Common myeloid progenitor, CD34-positive (primary cell): ENCODE data around the gene NAXD.

ENCODE experiments used
- CTCF ChIA-PET: fragments of 350-600 bp; sonication (Branson Sonifier 250); formaldehyde crosslinking; loops from one replicate; lab custom pipeline; 2021; ENCODE audit warnings: antibody characterized with exemption; lab: Charles Lee
- POLR2A ChIA-PET: fragments of 350-600 bp; sonication (Branson Sonifier 250); formaldehyde crosslinking; loops from one replicate; lab custom pipeline; 2021; ENCODE audit warnings: antibody characterized with exemption; lab: Charles Lee
- DNase-seq, 3 donors: peaks; one replicate each; pipeline versions ENCODE4 v3.0.0 to v3.0.0-alpha.2; 2013
- H3K27ac ChIP-seq, 2 experiments: 1 replicate in 1 of 2; 2 replicates in 1 of 2; pipeline ENCODE4 v1.7.0; 2013; ENCODE audit warnings: inconsistent platforms in 2 of 2, low read length in 2 of 2, mild to moderate bottlenecking in 2 of 2, low read depth in 1 of 2, moderate library complexity in 1 of 2; ENCODE audit not compliant: severe bottlenecking in 2 of 2, insufficient read depth in 1 of 2, poor library complexity in 1 of 2
- H3K27me3 ChIP-seq, 5 experiments: replicated peaks in 2 of 5; 1 replicate in 3 of 5; 2 replicates in 2 of 5; pipeline versions ENCODE4 v1.6.1 to v1.7.0; 2013; ENCODE audit warnings: low read length in 4 of 5, mild to moderate bottlenecking in 2 of 5, moderate library complexity in 2 of 5, inconsistent platforms in 1 of 5; ENCODE audit not compliant: insufficient read depth in 5 of 5, control insufficient read depth in 4 of 5
- H3K36me3 ChIP-seq, 4 experiments: 1 replicate in 2 of 4; 2 replicates in 2 of 4; pipeline versions ENCODE4 v1.6.1 to v1.7.0; 2013; ENCODE audit warnings: low read length in 3 of 4, control low read depth in 1 of 4, mild to moderate bottlenecking in 1 of 4; ENCODE audit not compliant: control insufficient read depth in 4 of 4, insufficient read depth in 4 of 4
- H3K4me1 ChIP-seq, 4 experiments: 1 replicate in 3 of 4; 2 replicates in 1 of 4; pipeline versions ENCODE4 v1.6.1 to v1.7.1; 2013; ENCODE audit warnings: low read length in 3 of 4, mild to moderate bottlenecking in 3 of 4, control low read depth in 1 of 4, inconsistent platforms in 1 of 4, moderate library complexity in 1 of 4; ENCODE audit not compliant: control insufficient read depth in 4 of 4, insufficient read depth in 4 of 4; ENCODE audit errors: control extremely low read depth in 1 of 4
- H3K4me3 ChIP-seq, 7 experiments: 1 replicate in 4 of 7; 2 replicates in 3 of 7; pipeline versions ENCODE4 v1.5.1 to v1.7.0; 2013; ENCODE audit warnings: mild to moderate bottlenecking in 7 of 7, low read length in 6 of 7, moderate library complexity in 6 of 7, inconsistent platforms in 2 of 7, low read depth in 2 of 7, control low read depth in 1 of 7; ENCODE audit not compliant: insufficient read depth in 4 of 7, control insufficient read depth in 1 of 7; ENCODE audit errors: extremely low read depth in 1 of 7
- H3K9me3 ChIP-seq, 5 experiments: 1 replicate in 4 of 5; 2 replicates in 1 of 5; pipeline versions ENCODE4 v1.6.1 to v1.7.1; 2013; ENCODE audit warnings: low read length in 4 of 5, mild to moderate bottlenecking in 2 of 5, inconsistent platforms in 1 of 5, low read depth in 1 of 5, moderate library complexity in 1 of 5; ENCODE audit not compliant: control insufficient read depth in 4 of 5, insufficient read depth in 2 of 5; ENCODE audit errors: control extremely low read depth in 1 of 5
- WGBS: methylation state at CpG from one replicate; pipeline ENCODE4 v1.1.5; 2013; ENCODE audit not compliant: insufficient coverage; 5-methylcytosine and 5-hydroxymethylcytosine counted together

NAXD gene

DNA sequence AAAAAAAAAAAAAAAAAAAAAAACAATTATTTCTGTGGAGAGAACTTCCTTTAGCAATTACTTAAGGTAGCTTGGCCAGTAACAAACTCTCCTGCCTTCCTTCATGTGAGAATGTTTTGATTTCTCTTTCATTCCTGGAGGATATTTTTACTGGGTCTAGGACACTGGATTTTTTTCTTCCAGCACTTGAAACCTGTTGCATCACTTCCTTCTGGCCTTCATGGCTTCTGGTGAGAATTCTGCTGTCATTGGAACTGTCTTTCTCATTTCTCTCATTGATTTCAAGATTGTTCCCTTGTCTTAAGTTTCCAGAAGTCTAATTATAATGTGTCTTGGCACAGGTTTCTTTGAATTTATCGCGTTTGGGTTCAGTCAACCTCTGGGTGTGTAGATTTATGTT lies 34.5 kb upstream of the NAXD start:
- ChIA-PET CTCF (no interaction called here), POLR2A (no interaction called here)
- 69% methylated on average over 2 of the region's 2 CpGs for WGBS
- H3K27me3 ChIP-seq: peaks cover 0 to 6% (median 0%) of the 10 kb centered on the region in 5 experiments
- H3K4me3 ChIP-seq: no peak overlapping the region
- no peak overlapping the region for H3K27ac ChIP-seq
- peaks cover 0 to 14% (median 5%) of the 10 kb centered on the region in 4 experiments for H3K4me1 ChIP-seq
- no peaks in the 10 kb centered on the region for H3K36me3 ChIP-seq
- no peaks in the 10 kb centered on the region for H3K9me3 ChIP-seq
- no peak for DNase-seq

DNA sequence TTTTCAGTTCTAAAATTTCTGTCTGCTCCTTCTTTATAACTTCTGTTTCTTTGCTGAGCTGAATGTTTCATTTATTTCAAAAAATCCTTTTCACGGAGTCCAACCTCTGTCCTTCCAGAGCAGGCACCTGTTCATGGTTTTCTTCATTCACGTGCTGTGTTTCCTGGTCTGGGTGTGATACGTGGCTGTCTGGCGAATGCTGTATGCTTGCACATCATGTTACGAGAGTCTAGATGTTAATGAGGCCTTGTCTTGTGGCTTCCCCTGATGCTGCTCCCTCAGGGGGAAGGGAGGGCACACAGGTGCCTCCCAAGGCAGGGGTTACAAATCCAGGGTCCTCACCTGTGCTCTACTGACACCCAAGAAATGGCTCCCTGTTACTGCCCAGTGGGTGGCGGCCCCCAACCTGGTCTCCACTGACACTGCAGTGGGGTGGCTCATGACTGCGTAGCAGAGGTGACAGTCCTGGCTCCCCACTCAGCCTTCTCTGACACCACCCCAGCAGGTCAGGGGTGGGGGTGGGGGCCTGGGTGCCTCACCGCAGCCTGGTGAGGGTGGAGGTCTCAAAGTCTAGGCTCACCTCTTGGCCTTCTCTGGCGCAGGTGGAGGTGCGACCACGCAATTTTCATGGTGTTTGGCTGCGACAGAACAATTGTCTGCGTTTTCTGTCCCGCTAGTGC lies 33.7 kb upstream of the NAXD start:
- Histone ChIP-seq H3K27ac (no peak overlapping the region), H3K27me3 (peaks cover 0 to 6% (median 0%) of the 10 kb centered on the region in 5 experiments), H3K4me3 (no peak overlapping the region), H3K4me1 (peaks cover 0 to 8% (median 0%) of the 10 kb centered on the region in 4 experiments), H3K9me3 (no peaks in the 10 kb centered on the region), H3K36me3 (no peaks in the 10 kb centered on the region)
- no peak for DNase-seq
- ChIA-PET POLR2A (no interaction called here), CTCF (interaction anchor here (1.1 kb wide), 1 partner anchor 10 kb away, joined by 3 read pairs; no protein-coding TSS in a partner anchor)
- 97% methylated on average over 11 of the region's 14 CpGs for WGBS

DNA sequence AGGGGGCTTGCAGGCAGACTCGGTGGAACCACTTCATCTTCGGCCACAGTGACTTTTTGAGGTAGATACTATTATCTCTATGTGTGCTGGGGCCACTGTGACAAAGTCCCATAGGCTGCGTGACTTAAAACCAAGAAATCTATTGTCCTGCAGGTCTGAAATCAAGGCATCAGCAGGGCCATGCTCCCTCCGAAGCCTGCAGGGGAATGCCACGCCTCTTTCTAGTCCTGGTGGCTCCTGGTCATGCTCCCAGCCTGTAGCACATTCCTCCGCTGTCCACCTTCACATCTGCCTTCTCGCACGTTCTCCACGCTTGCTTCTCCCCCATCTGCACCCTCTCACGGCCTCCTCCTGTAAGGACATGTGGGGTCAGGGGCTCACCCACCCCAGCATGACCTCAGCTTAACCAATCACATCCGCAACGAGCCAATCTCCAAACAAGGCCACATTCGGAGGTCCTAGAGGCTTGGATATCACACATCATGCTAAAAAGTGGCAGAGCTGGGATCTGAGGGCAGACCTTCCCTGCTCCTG lies 32.9 kb upstream of the NAXD start:
- H3K4me1 ChIP-seq: peaks cover 0 to 8% (median 0%) of the 10 kb centered on the region in 4 experiments
- H3K4me3 ChIP-seq: no peak overlapping the region
- peaks cover 0 to 6% (median 0%) of the 10 kb centered on the region in 5 experiments for H3K27me3 ChIP-seq
- WGBS: 95% methylated on average over 11 of the region's 13 CpGs
- no peaks in the 10 kb centered on the region for H3K9me3 ChIP-seq
- DNase-seq: no peak
- no peaks in the 10 kb centered on the region for H3K36me3 ChIP-seq
- H3K27ac ChIP-seq: no peak overlapping the region
- ChIA-PET POLR2A (no interaction called here), CTCF (interaction anchor here (1.1 kb wide), 1 partner anchor 9 kb away, joined by 3 read pairs; no protein-coding TSS in a partner anchor)

DNA sequence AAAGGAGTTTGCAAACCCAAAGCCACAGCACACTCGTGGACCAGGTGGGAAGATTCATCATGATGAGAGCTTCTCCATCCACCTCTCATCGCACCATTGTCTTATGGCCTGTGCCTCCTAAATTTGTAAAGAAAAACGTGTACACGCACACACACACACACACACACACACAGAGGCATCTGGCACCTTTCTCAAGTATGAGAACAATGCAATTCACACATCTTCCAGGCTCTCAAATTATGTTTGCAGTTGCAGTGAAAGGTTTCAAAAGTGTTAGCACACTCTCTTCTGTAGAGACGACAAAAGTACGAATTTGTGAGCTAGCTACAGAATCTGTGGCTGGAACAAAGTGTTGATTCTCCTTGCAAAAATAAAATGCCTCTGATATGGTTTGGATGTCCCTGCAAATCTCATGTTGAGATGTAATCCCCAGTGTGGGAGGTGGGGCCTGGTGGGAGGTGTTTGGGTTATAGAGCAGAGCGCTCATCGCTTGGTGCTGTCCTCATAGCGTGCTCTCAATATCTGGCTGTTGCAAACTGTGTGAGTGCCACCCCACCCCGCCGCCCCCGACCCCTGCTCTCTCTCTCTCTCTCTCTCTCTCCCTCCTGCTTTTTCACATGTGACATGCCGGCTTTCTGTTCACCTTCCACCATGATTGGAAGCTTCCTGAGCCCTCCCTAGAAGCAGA lies 32.0 kb upstream of the NAXD start:
- Histone ChIP-seq H3K27me3 (peaks cover 0 to 6% (median 0%) of the 10 kb centered on the region in 5 experiments), H3K36me3 (no peaks in the 10 kb centered on the region), H3K4me1 (peaks cover 0 to 8% (median 0%) of the 10 kb centered on the region in 4 experiments), H3K9me3 (no peaks in the 10 kb centered on the region), H3K4me3 (no peak overlapping the region), H3K27ac (no peak overlapping the region)
- DNase-seq: no peak
- 91% methylated on average over 6 of the region's 13 CpGs for WGBS
- CTCF ChIA-PET: interaction anchor here (0.6 to 1.1 kb wide), 2 partner anchors 8 to 10 kb away, joined by 3 to 4 read pairs; no protein-coding TSS in a partner anchor
- POLR2A ChIA-PET: no interaction called here

DNA sequence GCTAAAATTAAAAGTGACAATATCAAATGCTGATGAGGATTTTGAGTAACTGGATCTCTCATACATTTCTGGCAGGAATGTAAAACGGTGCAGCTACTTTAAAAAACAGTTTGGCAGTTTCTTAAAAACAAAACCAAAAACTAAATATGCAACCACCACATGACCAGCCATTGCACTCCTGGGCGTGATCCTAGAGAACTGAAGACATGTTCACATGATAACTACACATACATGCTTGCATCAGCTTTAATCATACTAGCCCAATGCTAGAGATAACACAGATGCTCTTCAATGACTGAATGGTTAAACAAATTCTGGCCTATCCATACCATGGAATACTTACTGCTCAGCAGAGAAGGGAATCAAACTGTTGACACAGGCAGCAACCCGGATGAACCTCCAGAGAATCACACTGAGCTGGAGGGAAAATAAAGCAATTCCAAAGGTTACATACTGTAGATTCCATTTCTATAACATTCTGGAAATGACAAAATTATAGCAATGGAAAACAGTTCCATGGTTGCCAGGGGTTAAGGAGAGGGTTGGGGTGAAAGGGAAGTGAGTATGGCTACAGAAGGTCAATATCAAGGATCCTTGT lies 25.5 kb upstream of the NAXD start:
- 87% methylated on average over 2 of the region's 3 CpGs for WGBS
- ChIA-PET POLR2A (no interaction called here), CTCF (no interaction called here)
- Histone ChIP-seq H3K4me3 (no peak overlapping the region), H3K9me3 (no peaks in the 10 kb centered on the region), H3K27me3 (peaks cover 0 to 3% (median 0%) of the 10 kb centered on the region in 5 experiments), H3K4me1 (no peaks in the 10 kb centered on the region), H3K27ac (no peak overlapping the region), H3K36me3 (no peaks in the 10 kb centered on the region)
- no peak for DNase-seq

DNA sequence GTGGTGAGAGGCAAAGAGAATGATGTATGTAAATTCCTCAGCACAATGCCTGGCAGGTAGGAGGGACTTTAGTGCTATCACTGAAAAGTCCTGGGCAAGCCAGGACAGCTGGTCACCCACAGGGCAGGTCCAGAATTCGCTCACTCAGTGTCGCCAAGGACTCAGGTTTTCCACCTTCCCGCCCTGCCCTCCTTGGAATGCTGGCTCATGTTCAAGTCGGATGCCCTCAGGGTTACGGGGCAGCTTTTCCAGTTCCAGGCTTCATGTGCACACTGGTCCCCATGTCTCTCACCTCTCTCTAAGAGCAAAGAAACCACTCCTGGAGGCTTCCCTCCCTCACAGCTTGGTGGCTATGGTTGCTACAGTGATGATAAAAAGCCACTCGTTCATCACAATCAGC lies 24.8 kb upstream of the NAXD start:
- H3K4me3 ChIP-seq: no peak overlapping the region
- ChIA-PET POLR2A (no interaction called here), CTCF (no interaction called here)
- WGBS: 94% methylated on average over 5 of the region's 6 CpGs
- peaks cover 0 to 3% (median 0%) of the 10 kb centered on the region in 5 experiments for H3K27me3 ChIP-seq
- H3K27ac ChIP-seq: no peak overlapping the region
- no peak for DNase-seq
- no peaks in the 10 kb centered on the region for H3K9me3 ChIP-seq
- H3K4me1 ChIP-seq: no peaks in the 10 kb centered on the region
- H3K36me3 ChIP-seq: no peaks in the 10 kb centered on the region
